NCI-H2227 treated with DMSO at 0.1 percent for 48 hours (cell line): ENCODE measurements around the gene TNFSF12.

Experiments
- DNase-seq: peaks from one replicate; lab custom pipeline; 2025; lab: John Stamatoyannopoulos, UW

Gene TNFSF12

GRCh38 chr17:7548585-7549400 lies at the start of gene TNFSF12:
Gene TNFSF12 (plus strand): TSS chr17:7549058. CDS start chr17:7549154, 96 bp downstream.
- no peak for DNase-seq

- DNase-seq, result no peak
These were observed 49.7 kb upstream of the TNFSF12 start for GRCh38 chr17:7499161-7499560.

- no peak for DNase-seq
These were observed 47.1 kb upstream of the TNFSF12 start for GRCh38 chr17:7501729-7502128.

GRCh38 chr17:7502171-7502847 lies 46.5 kb upstream of the TNFSF12 start:
- DNase-seq, result no peak

GRCh38 chr17:7502987-7503386 lies 45.9 kb upstream of the TNFSF12 start:
- no peak for DNase-seq

- no peak for DNase-seq
These were observed 45.3 kb upstream of the TNFSF12 start for GRCh38 chr17:7503521-7503920.

- no peak for DNase-seq
These were observed 40.7 kb upstream of the TNFSF12 start for GRCh38 chr17:7508145-7508544.

GRCh38 chr17:7508846-7509245 lies 40.0 kb upstream of the TNFSF12 start:
- no peak for DNase-seq

- DNase-seq, result no peak
These were observed 38.9 kb upstream of the TNFSF12 start for GRCh38 chr17:7509937-7510336.

- no peak for DNase-seq
These were observed 37.8 kb upstream of the TNFSF12 start for GRCh38 chr17:7511108-7511507.

- DNase-seq, result no peak
These were observed 36.8 kb upstream of the TNFSF12 start for GRCh38 chr17:7512105-7512504.

- DNase-seq, result no peak
These were observed 35.9 kb upstream of the TNFSF12 start for GRCh38 chr17:7512824-7513540.

- no peak for DNase-seq
These were observed 34.9 kb upstream of the TNFSF12 start for GRCh38 chr17:7513850-7514419.

- DNase-seq, result no peak
These were observed 32.8 kb upstream of the TNFSF12 start for GRCh38 chr17:7515911-7516610.

GRCh38 chr17:7523033-7523432 lies 25.8 kb upstream of the TNFSF12 start:
- DNase-seq, result no peak

- no peak for DNase-seq
These were observed 20.0 kb upstream of the TNFSF12 start for GRCh38 chr17:7528842-7529241.

GRCh38 chr17:7530023-7530900 lies 18.6 kb upstream of the TNFSF12 start:
- DNase-seq, result no peak

GRCh38 chr17:7538050-7538449 lies 10.8 kb upstream of the TNFSF12 start:
- DNase-seq, result no peak

GRCh38 chr17:7538891-7539545 lies 9.8 kb upstream of the TNFSF12 start:
- no peak for DNase-seq

- no peak for DNase-seq
These were observed 7.7 kb upstream of the TNFSF12 start for GRCh38 chr17:7541074-7541621.
